Smooth muscle cell (in vitro differentiated cells): Measurements from ENCODE around the gene RRAD. TPM values are rescaled to one million over a fixed set of nuclear protein-coding genes. Genes with fewer than 3 reads are reported as not detected.

Experiments
- DNase-seq: peaks from one replicate; lab custom pipeline; 2025; ENCODE audit not compliant: unreplicated experiment; lab: John Stamatoyannopoulos, UW
- H2AFZ ChIP-seq: fragments of 200-600 bp; sonication (generic); 2 replicates; pipeline ENCODE4 v1.6.0; 2016; ENCODE audit warnings: antibody characterized with exemption, low read depth, mild to moderate bottlenecking
- H3F3A ChIP-seq: fragments of 200-600 bp; sonication (generic); 2 replicates; pipeline ENCODE4 v1.6.0; 2017; ENCODE audit warnings: antibody characterized with exemption, low read depth
- H3K27ac ChIP-seq: fragments of 200-600 bp; sonication (generic); 2 replicates; pipeline ENCODE4 v1.5.1; 2016; ENCODE audit warnings: low read depth, mild to moderate bottlenecking
- H3K27me3 ChIP-seq: fragments of 200-600 bp; sonication (generic); 2 replicates; pipeline ENCODE4 v1.6.1; 2016; ENCODE audit warnings: low read depth, mild to moderate bottlenecking
- H3K36me3 ChIP-seq: fragments of 200-600 bp; sonication (generic); 2 replicates; pipeline ENCODE4 v1.5.1; 2016; ENCODE audit warnings: low read depth
- H3K4me1 ChIP-seq: fragments of 200-600 bp; sonication (generic); 2 replicates; pipeline ENCODE4 v1.5.1; 2016; ENCODE audit warnings: low read depth
- H3K4me2 ChIP-seq: fragments of 200-600 bp; sonication (generic); 2 replicates; pipeline ENCODE4 v1.6.0; 2016; ENCODE audit warnings: mild to moderate bottlenecking
- H3K4me3 ChIP-seq: fragments of 200-600 bp; sonication (generic); 2 replicates; pipeline ENCODE4 v1.5.1; 2016; ENCODE audit warnings: mild to moderate bottlenecking
- H3K79me2 ChIP-seq: fragments of 200-600 bp; sonication (generic); 2 replicates; pipeline ENCODE4 v1.6.0; 2016; ENCODE audit warnings: low read depth, mild to moderate bottlenecking
- H3K9ac ChIP-seq: fragments of 200-600 bp; sonication (generic); 2 replicates; pipeline ENCODE4 v1.6.0; 2016; ENCODE audit warnings: low read depth
- H3K9me3 ChIP-seq: fragments of 200-600 bp; sonication (generic); replicated peaks from 2 replicates; pipeline ENCODE4 v1.5.1; 2016; ENCODE audit warnings: low read depth
- H4K20me1 ChIP-seq: fragments of 200-600 bp; sonication (generic); 2 replicates; pipeline ENCODE4 v1.6.0; 2016; ENCODE audit warnings: low read depth
- WGBS: methylation state at CpG from one replicate; pipeline ENCODE4 v1.1.7; 2016; ENCODE audit warnings: low lambda C conversion rate; 5-methylcytosine and 5-hydroxymethylcytosine counted together
- polyA plus RNA-seq: library from polyadenylated mRNA; unstranded; fragments of >200 nt; fragmentation: Nextera tagmentation; extraction: Ambion mirVana; gene quantifications from 2 replicates; pipeline ENCODE4 v1.2.1, GENCODE V29; 2016
- total RNA-seq: library from RNA; depleted of rRNA; stranded (reverse); fragments of >200 nt; gene quantifications from 2 replicates; pipeline ENCODE4 v1.2.3, GENCODE V29; 2014
- TF ChIP-seq, protein P1 (sequence below): fragments of 200-600 bp; sonication (generic); IDR thresholded peaks from 2 replicates; pipeline ENCODE4 v1.5.1; 2017; ENCODE audit warnings: borderline replicate concordance, mild to moderate bottlenecking, antibody characterized with exemption; ENCODE audit not compliant: insufficient read depth, poor library complexity, severe bottlenecking

Gene RRAD
- total and polyA plus RNA-seq, 2 experiments from 2014 or later = 7.6 to 27.5 TPM

- no peak for DNase-seq
- H3F3A ChIP-seq = no peaks in the 10 kb centered on the region
- no peaks in the 10 kb centered on the region for H3K4me1 ChIP-seq
- no peaks in the 10 kb centered on the region for H3K9me3 ChIP-seq
- H3K36me3 ChIP-seq = no peaks in the 10 kb centered on the region
- peaks cover 6% of the 10 kb centered on the region for H3K27me3 ChIP-seq
- H2AFZ ChIP-seq = no peak overlapping the region
- H3K4me3 ChIP-seq = no peak overlapping the region
- H3K4me2 ChIP-seq = no peak overlapping the region
- no peaks in the 10 kb centered on the region for H4K20me1 ChIP-seq
- no peak overlapping the region for H3K9ac ChIP-seq
- TF ChIP-seq, protein P1, sequence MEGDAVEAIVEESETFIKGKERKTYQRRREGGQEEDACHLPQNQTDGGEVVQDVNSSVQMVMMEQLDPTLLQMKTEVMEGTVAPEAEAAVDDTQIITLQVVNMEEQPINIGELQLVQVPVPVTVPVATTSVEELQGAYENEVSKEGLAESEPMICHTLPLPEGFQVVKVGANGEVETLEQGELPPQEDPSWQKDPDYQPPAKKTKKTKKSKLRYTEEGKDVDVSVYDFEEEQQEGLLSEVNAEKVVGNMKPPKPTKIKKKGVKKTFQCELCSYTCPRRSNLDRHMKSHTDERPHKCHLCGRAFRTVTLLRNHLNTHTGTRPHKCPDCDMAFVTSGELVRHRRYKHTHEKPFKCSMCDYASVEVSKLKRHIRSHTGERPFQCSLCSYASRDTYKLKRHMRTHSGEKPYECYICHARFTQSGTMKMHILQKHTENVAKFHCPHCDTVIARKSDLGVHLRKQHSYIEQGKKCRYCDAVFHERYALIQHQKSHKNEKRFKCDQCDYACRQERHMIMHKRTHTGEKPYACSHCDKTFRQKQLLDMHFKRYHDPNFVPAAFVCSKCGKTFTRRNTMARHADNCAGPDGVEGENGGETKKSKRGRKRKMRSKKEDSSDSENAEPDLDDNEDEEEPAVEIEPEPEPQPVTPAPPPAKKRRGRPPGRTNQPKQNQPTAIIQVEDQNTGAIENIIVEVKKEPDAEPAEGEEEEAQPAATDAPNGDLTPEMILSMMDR = no peak
- no peaks in the 10 kb centered on the region for H3K79me2 ChIP-seq
- no peak overlapping the region for H3K27ac ChIP-seq
- 88% methylated on average over 9 of the region's 9 CpGs for WGBS
These were observed 7.6 kb downstream of the RRAD start for GRCh38 chr16:66917741-66918140.

GRCh38 chr16:66916518-66916917, 8.8 kb downstream of the RRAD start:
- H4K20me1 ChIP-seq = no peaks in the 10 kb centered on the region
- WGBS = 74% methylated on average over 6 of the region's 6 CpGs
- H3K36me3 ChIP-seq = no peaks in the 10 kb centered on the region
- H3K9ac ChIP-seq = no peak overlapping the region
- peaks cover 6% of the 10 kb centered on the region for H3K27me3 ChIP-seq
- DNase-seq = no peak
- no peak overlapping the region for H3K27ac ChIP-seq
- no peaks in the 10 kb centered on the region for H3F3A ChIP-seq
- TF ChIP-seq, protein P1 = no peak
- H3K9me3 ChIP-seq = no peaks in the 10 kb centered on the region
- H3K4me1 ChIP-seq = no peaks in the 10 kb centered on the region
- no peak overlapping the region for H2AFZ ChIP-seq
- H3K4me3 ChIP-seq = no peak overlapping the region
- no peak overlapping the region for H3K4me2 ChIP-seq
- no peaks in the 10 kb centered on the region for H3K79me2 ChIP-seq

GRCh38 chr16:66915041-66915440, 10.3 kb downstream of the RRAD start:
- Histone ChIP-seq H3K27ac (no peak overlapping the region), H3K9me3 (no peaks in the 10 kb centered on the region), H3K4me2 (no peak overlapping the region), H3F3A (no peaks in the 10 kb centered on the region), H3K9ac (no peak overlapping the region), H3K4me3 (no peak overlapping the region), H3K27me3 (no peaks in the 10 kb centered on the region), H4K20me1 (no peaks in the 10 kb centered on the region), H3K79me2 (no peaks in the 10 kb centered on the region), H2AFZ (no peak overlapping the region), H3K36me3 (no peaks in the 10 kb centered on the region), H3K4me1 (no peaks in the 10 kb centered on the region)
- WGBS = 78% methylated on average over 7 of the region's 7 CpGs
- no peak for DNase-seq
- TF ChIP-seq, protein P1 = no peak

- no peak overlapping the region for H2AFZ ChIP-seq
- H3K27me3 ChIP-seq = no peaks in the 10 kb centered on the region
- no peak overlapping the region for H3K4me3 ChIP-seq
- WGBS = 98% methylated on average over 7 of the region's 7 CpGs
- no peaks in the 10 kb centered on the region for H3K79me2 ChIP-seq
- H3K36me3 ChIP-seq = no peaks in the 10 kb centered on the region
- no peaks in the 10 kb centered on the region for H4K20me1 ChIP-seq
- TF ChIP-seq, protein P1 = no peak
- no peak overlapping the region for H3K27ac ChIP-seq
- no peak overlapping the region for H3K9ac ChIP-seq
- no peaks in the 10 kb centered on the region for H3K4me1 ChIP-seq
- no peak overlapping the region for H3K4me2 ChIP-seq
- H3F3A ChIP-seq = no peaks in the 10 kb centered on the region
- no peak for DNase-seq
- no peaks in the 10 kb centered on the region for H3K9me3 ChIP-seq
These were observed 10.8 kb downstream of the RRAD start for GRCh38 chr16:66914541-66914940.
